H1 (cell line): ENCODE data around the gene BRPF3.
"Not testable (repeated sequence)": the region's sequence is repeated elsewhere in the genome, so short reads cannot be mapped to it uniquely, and the experiment has no call there.

Source experiments
- ATF2 ChIP-seq: IDR thresholded peaks from 2 replicates; pipeline ENCODE4 v1.6.1; 2012; ENCODE audit warnings: low read length, inconsistent platforms
- BACH1 ChIP-seq: IDR thresholded peaks from 2 replicates; pipeline ENCODE4 v1.6.1; 2012; ENCODE audit warnings: low read length, improper control_type of control experiment
- CTCF ChIP-seq, 3 experiments: IDR thresholded peaks; 1 replicate in 2 of 3; 2 replicates in 1 of 3; pipeline versions ENCODE4 v1.5.1 to v1.6.1; 2011; ENCODE audit warnings: low read length in 3 of 3, mild to moderate bottlenecking in 3 of 3, inconsistent platforms in 2 of 3, low read depth in 1 of 3, moderate library complexity in 1 of 3; ENCODE audit not compliant: insufficient read depth in 1 of 3; ENCODE audit errors: control extremely low read depth in 1 of 3
- EGR1 ChIP-seq: IDR thresholded peaks from 2 replicates; pipeline ENCODE4 v1.6.1; 2011; ENCODE audit warnings: low read depth, low read length, borderline replicate concordance
- EP300 ChIP-seq, 2 experiments: IDR thresholded peaks; 1 replicate in 1 of 2; 2 replicates in 1 of 2; pipeline ENCODE4 v1.6.1; 2011 to 2012; ENCODE audit warnings: low read depth in 2 of 2, low read length in 2 of 2, mild to moderate bottlenecking in 2 of 2, borderline replicate concordance in 1 of 2, inconsistent platforms in 1 of 2, moderate library complexity in 1 of 2
- EZH2 ChIP-seq: fragments of 200-600 bp; sonication (generic); IDR thresholded peaks from 2 replicates; pipeline ENCODE4 v1.7.1; 2012; ENCODE audit warnings: low read depth, mild to moderate bottlenecking, moderate library complexity, low read length, inconsistent platforms; ENCODE audit not compliant: severe bottlenecking
- GTF2F1 ChIP-seq: IDR thresholded peaks from 2 replicates; pipeline ENCODE4 v1.6.1; 2012; ENCODE audit warnings: low read depth, low read length, improper control_type of control experiment, borderline replicate concordance
- JUN ChIP-seq: IDR thresholded peaks from 2 replicates; pipeline ENCODE4 v1.6.1; 2011; ENCODE audit warnings: low read depth, mild to moderate bottlenecking, improper control_type of control experiment, low read length
- MAFK ChIP-seq: IDR thresholded peaks from 2 replicates; pipeline ENCODE4 v1.6.1; 2012; ENCODE audit warnings: low read depth, mild to moderate bottlenecking, improper control_type of control experiment, low read length
- POLR2AphosphoS5 ChIP-seq: IDR thresholded peaks from 2 replicates; pipeline ENCODE4 v1.6.1; 2011; ENCODE audit warnings: low read depth, low read length
- RFX5 ChIP-seq: IDR thresholded peaks from 2 replicates; pipeline ENCODE4 v1.6.1; 2011; ENCODE audit warnings: low read depth, low read length, improper control_type of control experiment, borderline replicate concordance
- SIX5 ChIP-seq: IDR thresholded peaks from 2 replicates; pipeline ENCODE4 v1.6.1; 2011; ENCODE audit warnings: mild to moderate bottlenecking, low read depth, low read length
- TAF1 ChIP-seq: IDR thresholded peaks from 2 replicates; pipeline ENCODE4 v1.6.1; 2011; ENCODE audit warnings: mild to moderate bottlenecking, low read depth, low read length
- ZNF274 ChIP-seq: IDR thresholded peaks from 2 replicates; pipeline ENCODE4 v1.7.0; 2012; ENCODE audit warnings: low read length, borderline replicate concordance; ENCODE audit errors: extremely low read depth

GRCh38 chr6:36218516-36218915 lies 22.0 kb downstream of the BRPF3 start:
- not testable (repeated sequence) for TF ChIP-seq ZNF274; CTCF (IDR thresholded peaks at IDR 0.05; ENCODE audit: control extremely low read depth in 1 of 3, insufficient read depth in 1 of 3, low read depth in 1 of 3, low read length in 3 of 3); MAFK; GTF2F1; JUN; SIX5; EZH2; BACH1; RFX5; POLR2AphosphoS5; EGR1; EP300 (IDR thresholded peaks at IDR 0.05; ENCODE audit: borderline replicate concordance in 1 of 2, low read depth in 2 of 2, low read length in 2 of 2); TAF1; ATF2
